GM21825 (cell line): ENCODE data around the gene SATB1.
A peak's percentile ranks its signal among the peaks of the same experiment; 100 is the strongest.
"Not testable (repeated sequence)": the region's sequence is repeated elsewhere in the genome, so short reads cannot be mapped to it uniquely, and the experiment has no call there.

Experiments
- ATAC-seq: cut with Tn5 transposase; IDR thresholded peaks from one replicate; pipeline ENCODE4 v1.9.1; 2021; ENCODE audit warnings: mild to moderate bottlenecking, moderate library complexity; ENCODE audit not compliant: unreplicated experiment

The SATB1 gene

DNA sequence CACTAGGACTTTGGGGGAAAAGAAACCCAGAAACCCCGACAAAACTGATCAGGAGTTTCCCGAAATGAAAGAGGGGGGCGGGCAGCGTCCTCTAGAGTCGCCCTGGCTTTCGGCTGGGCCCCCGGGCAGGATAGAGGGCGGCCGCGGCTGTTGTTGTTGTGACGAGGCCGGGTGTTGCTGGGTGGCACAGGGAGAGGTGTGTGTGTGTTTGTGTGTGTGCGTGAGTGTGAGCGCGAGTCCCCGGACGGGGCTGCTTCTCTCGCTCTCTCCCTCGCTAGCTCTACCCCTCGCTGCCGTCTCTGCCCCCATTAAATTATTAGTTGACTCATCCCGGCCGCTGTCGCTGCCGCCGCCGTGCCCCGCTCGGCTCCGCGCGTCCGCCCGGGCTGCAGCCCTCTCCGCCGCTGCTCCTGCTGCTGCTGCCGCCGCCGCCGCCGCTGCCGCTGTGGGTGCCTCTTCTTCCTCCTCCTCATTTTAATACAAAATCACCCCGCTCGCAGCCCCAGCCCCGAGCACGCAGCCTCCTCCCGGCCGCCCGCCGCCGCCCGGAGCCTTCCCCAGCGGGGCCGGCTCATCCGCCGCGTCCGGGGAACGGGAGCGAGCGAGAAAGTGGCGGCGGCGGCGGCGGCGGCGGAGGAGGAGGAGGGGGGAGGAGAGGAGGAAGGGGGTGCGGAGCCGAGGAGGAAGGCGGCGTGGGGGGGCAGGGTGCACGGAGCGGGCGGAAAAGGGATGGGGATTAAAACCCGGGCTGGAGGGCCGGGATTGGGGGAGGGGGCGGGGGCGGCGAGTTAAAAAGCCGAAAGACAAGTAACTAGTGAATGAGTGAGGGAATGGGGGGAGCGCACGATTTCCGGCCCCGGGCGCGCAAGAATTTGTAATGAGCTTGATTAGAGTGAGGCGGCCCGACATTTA, at the start of gene SATB1:
TSS of gene SATB1 (minus strand) at position 611 of the 912 bp plus-strand sequence. CDS start 4,372 bp downstream, outside the sequence.
- ATAC-seq = peak; percentile 52

DNA sequence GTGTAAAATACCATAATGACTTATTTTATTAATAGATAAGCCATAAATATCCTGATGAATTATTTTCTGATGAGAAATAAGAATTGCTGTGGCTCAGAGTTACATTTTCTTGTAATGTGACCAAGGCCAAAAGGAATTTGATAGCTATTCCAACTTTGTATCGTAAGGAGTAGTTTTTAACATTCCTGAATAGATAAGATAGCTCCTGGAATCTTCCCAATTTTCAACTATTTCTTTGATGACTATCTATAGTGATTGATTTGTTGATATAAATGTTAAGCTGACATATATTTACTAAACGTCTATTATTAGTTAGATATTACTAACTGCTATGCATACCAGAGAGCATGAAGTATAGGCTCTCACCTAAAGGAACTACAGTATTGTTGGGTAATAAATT, 49.1 kb upstream of the SATB1 start:
- no peak for ATAC-seq

DNA sequence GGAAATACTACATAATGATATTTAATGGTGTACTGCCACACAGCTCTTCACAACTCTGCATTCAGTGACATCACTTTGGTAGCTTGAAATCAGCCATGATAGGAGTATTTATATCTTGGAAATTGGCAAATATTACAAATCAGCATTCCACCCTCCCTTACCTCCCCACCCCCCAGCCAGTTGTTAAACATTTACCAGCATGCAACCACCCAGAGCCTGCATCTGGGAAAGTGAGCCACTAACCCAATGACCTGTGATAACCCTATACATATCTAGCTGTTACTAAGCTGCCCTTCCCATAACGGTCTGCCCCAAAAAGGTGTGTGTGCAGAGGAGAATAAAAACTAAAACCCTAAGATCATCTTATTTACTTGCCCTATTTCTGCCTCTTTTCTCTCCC, 44.6 kb upstream of the SATB1 start:
- ATAC-seq = no peak

DNA sequence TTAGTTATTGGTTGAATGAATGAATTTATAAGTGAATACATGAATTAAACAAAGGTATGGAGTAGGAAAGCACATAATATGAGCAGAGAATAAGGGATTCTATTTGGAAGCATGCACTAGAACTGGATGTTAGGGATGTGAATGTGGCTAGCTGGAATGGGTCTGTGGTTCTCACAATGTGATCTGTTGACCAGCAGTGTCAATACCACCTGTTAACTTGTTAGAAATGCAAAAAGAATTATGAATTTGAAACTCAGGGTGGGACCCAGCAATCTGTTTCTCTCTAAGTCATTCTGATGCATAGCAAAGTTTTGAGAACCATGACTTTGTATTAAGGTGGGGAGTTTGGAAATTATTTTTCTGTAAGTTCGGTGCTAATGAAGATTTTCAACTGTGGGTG, 41.0 kb upstream of the SATB1 start:
- ATAC-seq = no peak

DNA sequence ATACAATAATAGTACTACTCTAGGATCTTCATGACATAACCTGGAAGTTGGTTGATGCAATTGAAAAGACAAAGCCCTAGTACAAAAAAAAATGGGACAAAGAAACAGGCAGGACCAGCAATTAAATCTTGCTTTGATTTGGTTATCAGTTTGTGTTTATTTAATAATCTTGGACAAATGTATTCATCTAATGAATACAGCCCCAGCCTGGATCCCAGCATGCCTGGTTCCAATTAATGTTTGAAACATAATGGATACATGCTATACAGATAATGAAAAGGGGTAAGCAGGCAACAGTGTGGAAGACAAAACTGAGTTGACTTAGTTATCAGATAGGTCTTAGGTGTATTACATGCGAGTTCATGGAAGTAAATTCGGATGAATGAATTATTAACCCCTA, 29.6 kb upstream of the SATB1 start:
- ATAC-seq = no peak

DNA sequence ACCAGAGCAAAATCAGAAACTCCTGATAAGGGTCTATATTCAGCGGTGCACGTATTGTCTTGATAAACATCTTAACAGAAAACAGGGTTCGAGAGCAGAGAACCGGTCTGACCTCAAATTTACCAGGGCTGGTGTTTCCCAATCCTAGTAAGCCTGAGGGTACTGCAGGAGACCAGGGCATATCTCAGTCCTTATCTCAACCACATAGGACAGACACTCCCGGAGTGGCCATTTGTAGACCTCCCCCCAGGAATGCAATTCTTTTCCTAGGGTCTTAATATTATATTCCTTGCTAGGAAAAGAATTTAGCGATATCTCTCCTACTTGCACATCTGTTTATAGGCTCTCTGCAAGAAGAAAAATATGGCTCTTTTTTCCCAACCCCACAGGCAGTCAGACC, 24.5 kb upstream of the SATB1 start:
- not testable (repeated sequence) for ATAC-seq

DNA sequence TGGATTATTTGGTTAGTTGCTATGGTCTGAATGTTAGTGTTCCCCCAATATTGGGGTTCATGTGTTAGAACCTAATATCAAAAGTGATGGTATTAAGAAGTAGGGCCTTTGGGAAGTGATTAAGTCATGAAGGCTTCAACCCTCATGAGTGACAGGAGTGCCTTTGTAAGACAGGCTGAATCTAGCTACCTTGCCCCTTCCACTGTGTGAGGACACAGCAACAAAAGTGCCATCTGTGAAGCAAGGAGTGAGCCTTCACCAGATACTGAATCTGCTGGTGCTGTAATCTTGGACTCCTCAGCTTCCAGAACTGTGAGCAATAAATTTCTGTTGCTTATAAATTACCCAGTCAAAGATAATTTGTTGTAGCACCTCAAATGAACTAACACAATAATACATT, 22.6 kb upstream of the SATB1 start:
- ATAC-seq = no peak

DNA sequence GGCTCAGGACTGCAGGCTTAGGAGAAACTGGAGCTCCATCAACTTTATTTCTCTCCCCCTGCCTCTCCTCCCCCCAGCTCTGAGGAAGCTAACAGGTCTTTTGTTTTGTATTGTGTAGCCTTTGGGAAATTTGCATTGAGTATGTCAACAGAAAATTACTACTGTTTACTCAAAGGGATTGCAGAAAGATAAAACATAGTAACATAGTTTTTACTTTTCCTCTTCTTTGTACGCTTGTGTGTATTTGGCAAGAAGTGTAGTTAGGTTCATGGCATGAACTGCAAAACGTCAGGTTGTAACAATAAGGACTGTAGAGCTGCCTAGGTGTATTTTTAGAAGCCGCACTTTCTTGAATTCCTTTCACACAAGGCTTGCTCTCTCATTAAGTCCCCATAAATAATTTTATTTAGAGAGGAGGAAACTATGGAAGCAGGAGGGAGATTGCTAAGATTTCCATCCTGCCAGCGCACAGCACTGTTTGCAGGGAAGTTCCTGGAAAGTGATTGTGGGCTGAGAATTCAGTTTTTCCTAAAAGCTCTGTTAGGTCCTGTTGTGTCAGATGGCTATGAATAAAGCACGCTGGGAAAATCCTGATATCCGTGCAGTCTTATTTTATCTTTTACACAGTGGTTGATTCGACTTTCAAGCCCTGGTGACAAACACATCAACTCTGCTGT, 21.1 kb upstream of the SATB1 start:
- no peak for ATAC-seq

DNA sequence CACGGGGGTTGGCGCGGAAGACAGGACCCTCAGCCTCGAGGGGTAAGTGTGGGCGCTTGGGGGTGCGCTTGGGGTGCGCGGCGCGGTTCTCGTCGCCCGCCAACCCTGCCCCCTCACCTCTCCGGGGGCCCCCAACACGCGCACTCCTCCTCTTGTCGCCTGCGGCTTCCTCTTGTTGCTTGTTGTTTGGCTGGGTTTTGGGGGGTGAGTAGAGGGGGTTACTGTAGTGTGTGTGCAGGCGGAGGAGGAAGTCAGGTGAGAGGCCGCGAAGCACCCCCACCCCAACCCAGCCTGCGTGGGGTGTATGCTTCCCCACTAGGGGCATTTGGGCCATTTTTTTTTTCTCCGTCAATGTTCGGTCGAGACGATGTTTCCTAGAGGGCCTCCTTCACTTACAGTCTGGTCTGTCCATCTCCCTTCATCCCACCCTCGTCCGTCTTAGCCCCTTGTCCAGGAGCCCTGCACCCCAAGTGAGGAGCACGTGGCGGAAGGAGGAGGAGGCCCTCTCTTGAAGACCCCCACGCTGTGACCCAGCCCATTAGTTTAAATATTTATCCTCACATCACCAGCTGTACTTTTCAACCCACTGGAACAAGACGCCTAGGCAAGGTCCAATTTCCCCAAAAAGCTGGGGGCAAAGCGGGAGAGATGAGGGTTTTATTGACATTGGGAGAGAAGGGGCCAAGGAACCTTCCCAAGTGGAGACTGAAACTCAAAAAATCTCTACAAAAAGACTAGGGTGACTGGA, 20.4 kb upstream of the SATB1 start:
- ATAC-seq = peak; percentile 30

DNA sequence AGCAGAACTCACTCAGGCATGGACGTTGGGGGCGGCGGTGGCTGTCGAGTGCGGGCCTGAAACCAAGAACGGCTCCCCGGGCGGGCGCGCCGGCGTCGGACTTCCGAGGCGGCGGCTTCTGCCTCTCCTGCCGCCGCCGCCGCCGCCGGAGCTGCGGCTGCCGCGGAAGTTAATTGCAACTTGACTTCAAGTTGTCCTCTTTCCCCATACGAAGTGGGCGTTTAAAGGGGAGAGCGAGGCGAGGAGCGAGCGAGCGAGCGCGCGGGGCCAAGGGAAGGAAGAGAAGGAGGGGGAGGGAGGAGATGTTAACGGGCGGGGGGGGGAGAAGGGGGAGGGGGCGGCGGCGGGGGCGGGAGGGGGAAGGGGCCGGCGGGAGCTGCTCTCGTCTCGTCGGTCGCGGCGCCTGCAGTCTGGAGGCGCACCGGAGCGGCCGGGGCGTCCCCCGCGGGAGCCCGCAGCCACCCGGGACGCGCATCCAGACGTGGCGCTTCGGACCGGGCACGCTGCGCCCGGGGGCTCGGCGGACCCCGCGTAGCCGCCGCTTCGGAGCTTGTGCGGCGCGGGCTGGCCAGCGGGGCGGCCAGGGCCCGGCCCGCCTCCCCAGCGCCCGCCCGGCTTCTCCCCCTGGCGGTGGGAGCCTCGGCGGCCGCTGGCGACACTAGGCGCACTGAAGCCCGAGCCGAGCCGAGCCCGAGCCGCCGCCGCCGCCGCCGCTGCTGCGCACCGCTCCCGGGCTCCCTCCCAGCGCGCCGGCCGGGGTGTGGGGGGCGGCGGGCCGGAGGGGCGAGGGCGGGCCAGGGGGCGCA, 19.7 kb upstream of the SATB1 start:
- ATAC-seq = peak; percentile 84

DNA sequence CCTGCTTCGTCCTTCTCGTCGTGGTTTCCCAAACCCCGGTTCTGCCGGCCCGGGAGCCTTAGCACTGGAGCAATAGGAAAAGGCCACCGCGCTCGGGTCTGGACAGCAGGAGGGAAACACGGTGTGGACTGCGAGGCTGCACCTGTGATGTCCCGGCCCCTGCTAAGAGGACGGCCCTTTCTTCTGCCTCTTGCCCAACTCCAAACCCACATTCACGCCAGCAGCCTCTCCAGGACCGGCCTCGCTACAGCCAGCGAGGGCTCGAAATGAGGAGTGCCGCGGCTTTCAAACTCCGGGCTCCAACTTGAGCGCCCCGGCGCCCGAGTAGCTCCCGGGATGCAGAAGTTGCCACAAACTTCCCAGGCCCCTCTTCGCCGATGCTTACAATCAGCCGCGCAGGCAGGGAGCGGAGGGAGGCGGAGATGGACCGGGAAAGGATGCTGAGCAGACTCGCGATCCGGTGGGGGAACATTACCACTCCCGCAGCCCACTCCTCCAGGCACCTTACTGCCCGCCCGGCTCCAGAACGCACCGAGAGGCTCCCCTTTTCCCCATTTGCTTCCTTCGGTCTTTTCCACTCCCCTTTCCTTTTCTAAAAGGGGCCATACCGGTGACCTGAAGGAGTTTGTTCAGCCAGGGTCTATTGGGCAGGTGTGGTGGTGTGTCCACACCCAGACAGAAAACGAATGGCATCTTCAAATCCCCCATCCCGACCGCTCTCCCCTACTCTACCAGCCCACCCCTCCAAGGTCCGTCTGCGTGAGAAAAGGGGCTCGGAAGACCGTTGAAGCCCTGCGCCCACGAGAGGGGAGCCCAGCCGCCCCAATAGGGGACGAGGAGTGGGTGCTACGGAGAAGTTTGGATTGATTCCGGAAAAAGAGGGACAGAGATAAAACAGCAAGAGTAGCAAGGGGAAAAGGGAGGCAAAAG, 18.8 kb upstream of the SATB1 start:
- ATAC-seq = no peak

DNA sequence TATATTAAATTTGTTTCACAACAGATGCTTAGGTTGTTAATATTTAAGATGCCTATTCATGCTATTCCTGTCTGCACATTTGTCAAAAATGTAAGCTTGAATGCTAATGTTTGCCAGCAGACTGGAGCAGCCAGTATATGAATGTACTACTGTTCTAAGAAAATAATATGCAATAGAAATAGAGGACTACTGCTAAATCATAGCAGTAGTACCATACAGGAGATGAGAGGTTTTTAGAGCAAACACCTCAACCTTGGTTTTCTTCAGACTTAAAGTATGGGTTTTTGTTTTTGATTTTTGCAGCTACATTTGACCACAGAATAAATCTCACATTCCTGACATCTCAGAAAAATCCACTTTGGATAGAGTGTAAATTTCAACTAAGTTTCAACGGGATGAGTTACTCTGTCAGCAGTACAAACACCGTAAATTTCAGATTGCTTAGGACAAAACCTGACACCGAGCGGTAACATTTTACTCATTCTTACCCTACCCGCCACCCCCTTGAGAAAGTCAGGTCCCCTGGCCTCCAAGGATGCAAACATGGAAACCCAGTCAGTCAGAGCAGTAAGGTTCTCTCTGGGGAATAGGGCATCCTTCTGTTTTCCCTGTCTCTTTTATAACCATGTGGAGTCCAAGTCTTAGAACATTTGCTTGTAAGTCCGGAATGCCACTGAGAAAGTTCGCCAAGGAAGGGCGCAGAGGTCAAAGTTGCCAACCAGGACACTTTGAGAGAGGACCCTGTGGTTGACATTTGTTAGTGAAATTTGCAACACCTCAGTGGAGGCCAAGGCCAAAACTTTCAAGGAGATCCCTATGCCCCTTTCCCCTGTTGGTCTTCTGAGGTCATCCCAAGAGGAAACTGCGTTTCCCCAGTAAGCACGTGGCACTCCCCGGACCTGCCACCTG, 17.9 kb upstream of the SATB1 start:
- ATAC-seq = no peak

DNA sequence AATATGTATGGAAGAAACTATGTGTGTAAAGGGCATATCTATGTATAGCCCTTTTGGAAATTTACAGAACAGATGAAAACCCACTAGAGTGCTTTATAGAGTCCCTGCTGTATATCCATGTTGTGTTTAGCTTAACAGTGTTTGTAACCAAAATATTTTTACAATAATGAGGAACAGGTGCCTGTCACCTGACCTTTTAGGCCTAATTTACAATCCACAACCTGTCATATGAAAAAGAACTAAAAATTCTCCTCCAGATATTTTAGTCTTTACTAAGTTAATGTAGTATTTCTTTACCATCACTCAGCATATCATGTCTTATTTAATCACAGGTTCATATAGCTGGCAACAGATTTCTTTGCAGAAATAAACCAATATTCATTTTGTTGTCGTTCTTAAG, 16.4 kb upstream of the SATB1 start:
- ATAC-seq = no peak

DNA sequence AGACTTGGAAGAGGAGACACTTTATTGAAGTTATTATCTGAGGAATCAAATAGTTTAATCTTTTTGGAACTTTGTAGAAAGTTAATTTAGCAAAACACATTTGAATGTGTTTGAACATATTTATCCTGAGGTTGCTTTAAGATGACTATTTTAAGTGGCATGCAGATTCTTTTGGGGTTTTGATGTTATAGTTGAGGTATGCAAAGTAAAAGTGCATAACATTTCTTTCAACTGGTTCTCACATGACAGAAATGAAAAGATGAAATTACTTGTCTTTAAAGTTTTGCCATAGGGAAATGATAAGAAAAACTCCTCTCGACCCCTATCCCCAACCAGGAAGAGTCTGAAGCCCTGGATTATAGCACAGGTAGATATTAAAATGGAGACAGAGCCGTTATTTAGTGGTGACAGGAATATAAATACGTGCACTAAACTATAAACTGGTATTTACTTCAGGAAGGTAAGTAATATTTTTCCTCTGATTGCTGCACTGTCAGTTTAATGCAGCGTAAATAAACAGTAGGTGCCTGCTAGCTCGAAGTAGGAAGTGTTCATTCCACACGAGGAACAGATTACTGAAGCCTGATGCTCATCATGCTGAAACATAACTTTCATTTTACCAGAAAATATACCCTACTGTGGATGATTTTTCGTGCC, 15.1 kb upstream of the SATB1 start:
- ATAC-seq = no peak

DNA sequence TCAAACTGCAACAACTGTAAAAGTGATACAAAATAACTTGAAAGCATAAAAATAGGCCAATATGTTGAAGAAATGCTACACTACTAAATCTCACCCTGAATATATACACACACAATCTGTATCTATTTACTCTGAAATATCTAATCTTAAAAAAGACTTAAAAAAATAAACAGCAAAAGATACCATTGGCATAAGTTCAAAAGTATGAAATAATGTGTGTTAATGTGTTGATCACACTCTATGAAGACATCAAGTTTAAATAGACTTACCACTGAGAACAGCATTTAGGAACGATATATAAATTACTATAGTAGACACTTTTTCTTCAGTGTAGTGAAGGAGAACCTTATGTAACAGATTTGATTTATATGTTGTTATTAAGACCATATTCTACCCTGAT, 14.1 kb upstream of the SATB1 start:
- ATAC-seq = no peak

DNA sequence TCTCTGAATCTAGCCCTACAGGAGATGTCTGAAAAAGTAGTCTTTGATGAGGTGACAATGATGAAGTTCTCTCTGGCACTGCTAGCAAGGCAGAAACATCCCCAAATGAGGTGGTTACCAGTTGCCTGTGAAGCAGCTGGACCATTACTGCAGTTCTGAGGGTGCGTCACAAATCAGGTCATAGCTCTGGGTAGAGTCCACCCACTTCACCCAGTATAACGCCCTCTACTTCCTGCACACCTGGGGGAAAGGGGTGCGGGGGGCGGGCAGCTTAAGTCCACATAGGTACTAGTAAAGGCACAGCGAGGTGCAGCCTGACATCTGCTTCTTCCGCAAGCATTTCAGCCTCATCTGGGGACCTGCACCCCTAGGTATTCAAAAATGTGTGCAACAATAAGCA, 13.4 kb upstream of the SATB1 start:
- ATAC-seq = no peak

DNA sequence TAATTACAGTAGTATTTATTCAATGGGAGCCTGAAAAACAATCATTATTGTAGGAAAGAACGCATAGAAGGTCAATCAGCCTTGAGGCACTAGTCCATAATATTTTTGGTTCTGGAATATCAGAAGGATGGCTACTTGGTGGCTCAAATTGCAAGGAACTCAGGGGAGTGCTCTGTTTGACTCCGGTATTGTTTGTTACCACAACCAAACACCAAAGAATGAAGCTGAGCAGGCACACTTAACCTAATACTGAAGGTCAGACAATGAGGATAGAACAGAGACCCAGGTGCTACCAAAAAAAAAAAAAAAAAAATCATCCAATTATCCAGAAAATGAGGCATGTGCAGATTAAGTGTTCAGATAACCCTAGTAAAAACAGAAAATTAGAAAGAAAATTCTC, 11.1 kb upstream of the SATB1 start:
- no peak for ATAC-seq

DNA sequence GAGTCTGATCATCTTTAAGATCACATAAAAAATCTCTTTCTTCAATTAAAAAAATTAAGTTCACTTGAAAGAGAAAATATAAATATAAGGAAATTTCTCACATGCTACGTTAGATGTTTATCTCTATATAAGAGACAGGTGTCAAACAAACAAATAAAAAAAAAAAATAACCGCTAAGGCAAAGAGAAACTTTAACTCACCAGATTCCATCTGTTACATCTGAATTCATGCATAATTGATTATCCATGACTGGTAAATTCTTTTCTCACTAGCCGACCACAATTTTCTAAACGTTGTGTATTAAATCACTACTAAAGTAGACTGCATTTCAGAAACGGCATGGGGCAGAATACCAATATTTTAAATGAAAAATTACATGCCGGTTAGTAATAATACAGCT, 9.6 kb upstream of the SATB1 start:
- ATAC-seq = no peak
